Measurements from ENCODE around the gene CSPG4.

GRCh38 chr15:75644376-75644775, 68.3 kb downstream of the CSPG4 start:
- TF ChIP-seq RAD21 (IDR thresholded peaks at IDR 0.05 in 1 of 2, conservative IDR thresholded peaks at IDR 0.05 in 1 of 2; ENCODE audit: low read depth in 2 of 2, low read length in 2 of 2), result no peak
- no peak for TF ChIP-seq CHD2 (IDR thresholded peaks at IDR 0.05; ENCODE audit: low read length)
- TF ChIP-seq CHD7 (IDR thresholded peaks at IDR 0.05; ENCODE audit: insufficient replicate concordance, low read length), result no peak
- no peak for TF ChIP-seq SP1 (IDR thresholded peaks at IDR 0.05; ENCODE audit: low read depth, low read length)
- no peak for TF ChIP-seq CTCF (IDR thresholded peaks at IDR 0.05; ENCODE audit: control extremely low read depth in 1 of 3, insufficient read depth in 1 of 3, low read depth in 1 of 3, low read length in 3 of 3)
- no peak for TF ChIP-seq ATF2 (IDR thresholded peaks at IDR 0.05; ENCODE audit: low read length)
- TF ChIP-seq EP300 (IDR thresholded peaks at IDR 0.05; ENCODE audit: borderline replicate concordance in 1 of 2, low read depth in 2 of 2, low read length in 2 of 2), result no peak
- TF ChIP-seq POLR2AphosphoS5 (IDR thresholded peaks at IDR 0.05; ENCODE audit: low read depth, low read length), result no peak

All from H1 (cell line).